Measurements from ENCODE around the gene PPP1R12B. TPM values are rescaled to one million over a fixed set of nuclear protein-coding genes. Genes with fewer than 3 reads are reported as not detected.

PPP1R12B gene, protein sequence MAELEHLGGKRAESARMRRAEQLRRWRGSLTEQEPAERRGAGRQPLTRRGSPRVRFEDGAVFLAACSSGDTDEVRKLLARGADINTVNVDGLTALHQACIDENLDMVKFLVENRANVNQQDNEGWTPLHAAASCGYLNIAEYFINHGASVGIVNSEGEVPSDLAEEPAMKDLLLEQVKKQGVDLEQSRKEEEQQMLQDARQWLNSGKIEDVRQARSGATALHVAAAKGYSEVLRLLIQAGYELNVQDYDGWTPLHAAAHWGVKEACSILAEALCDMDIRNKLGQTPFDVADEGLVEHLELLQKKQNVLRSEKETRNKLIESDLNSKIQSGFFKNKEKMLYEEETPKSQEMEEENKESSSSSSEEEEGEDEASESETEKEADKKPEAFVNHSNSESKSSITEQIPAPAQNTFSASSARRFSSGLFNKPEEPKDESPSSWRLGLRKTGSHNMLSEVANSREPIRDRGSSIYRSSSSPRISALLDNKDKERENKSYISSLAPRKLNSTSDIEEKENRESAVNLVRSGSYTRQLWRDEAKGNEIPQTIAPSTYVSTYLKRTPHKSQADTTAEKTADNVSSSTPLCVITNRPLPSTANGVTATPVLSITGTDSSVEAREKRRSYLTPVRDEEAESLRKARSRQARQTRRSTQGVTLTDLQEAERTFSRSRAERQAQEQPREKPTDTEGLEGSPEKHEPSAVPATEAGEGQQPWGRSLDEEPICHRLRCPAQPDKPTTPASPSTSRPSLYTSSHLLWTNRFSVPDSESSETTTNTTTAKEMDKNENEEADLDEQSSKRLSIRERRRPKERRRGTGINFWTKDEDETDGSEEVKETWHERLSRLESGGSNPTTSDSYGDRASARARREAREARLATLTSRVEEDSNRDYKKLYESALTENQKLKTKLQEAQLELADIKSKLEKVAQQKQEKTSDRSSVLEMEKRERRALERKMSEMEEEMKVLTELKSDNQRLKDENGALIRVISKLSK
- 100 to 1,000 TPM in 3 of 4 donors, 10 to 100 TPM in 1; 68.1 to 153 (median 116) TPM for total RNA-seq

- no peaks in the 10 kb centered on the region for H3K27me3 ChIP-seq
- no peaks in the 10 kb centered on the region for H3K36me3 ChIP-seq
- H3K4me1 ChIP-seq, result peaks cover 0 to 27% (median 5%) of the 10 kb centered on the region in 4 donors
- peak within 1 kb of the TSS; percentile 60 to 96 (median 88) for H3K27ac ChIP-seq
- WGBS, 2 donors, result 1% methylated on average over 38 to 52 of the region's 60 CpGs
- TF ChIP-seq, protein P1, sequence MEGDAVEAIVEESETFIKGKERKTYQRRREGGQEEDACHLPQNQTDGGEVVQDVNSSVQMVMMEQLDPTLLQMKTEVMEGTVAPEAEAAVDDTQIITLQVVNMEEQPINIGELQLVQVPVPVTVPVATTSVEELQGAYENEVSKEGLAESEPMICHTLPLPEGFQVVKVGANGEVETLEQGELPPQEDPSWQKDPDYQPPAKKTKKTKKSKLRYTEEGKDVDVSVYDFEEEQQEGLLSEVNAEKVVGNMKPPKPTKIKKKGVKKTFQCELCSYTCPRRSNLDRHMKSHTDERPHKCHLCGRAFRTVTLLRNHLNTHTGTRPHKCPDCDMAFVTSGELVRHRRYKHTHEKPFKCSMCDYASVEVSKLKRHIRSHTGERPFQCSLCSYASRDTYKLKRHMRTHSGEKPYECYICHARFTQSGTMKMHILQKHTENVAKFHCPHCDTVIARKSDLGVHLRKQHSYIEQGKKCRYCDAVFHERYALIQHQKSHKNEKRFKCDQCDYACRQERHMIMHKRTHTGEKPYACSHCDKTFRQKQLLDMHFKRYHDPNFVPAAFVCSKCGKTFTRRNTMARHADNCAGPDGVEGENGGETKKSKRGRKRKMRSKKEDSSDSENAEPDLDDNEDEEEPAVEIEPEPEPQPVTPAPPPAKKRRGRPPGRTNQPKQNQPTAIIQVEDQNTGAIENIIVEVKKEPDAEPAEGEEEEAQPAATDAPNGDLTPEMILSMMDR (IDR thresholded peaks at IDR 0.05), result no peak
- peak in 1 of 2 donors; percentile 62 for TF ChIP-seq POLR2A (IDR thresholded peaks at IDR 0.05)
- TF ChIP-seq EP300 (IDR thresholded peaks at IDR 0.05), result peak; percentile 89 to 93
- H3K4me3 ChIP-seq, result peak within 1 kb of the TSS; percentile 88 to 99 (median 94)
- DNase-seq (ENCODE audit: low spot score in 2 of 2), result peak; percentile 95
- H3K9me3 ChIP-seq, result no peaks in the 10 kb centered on the region
These were observed at the start of gene PPP1R12B for GRCh38 chr1:202348509-202349205. TSS of gene PPP1R12B (plus strand) at chr1:202348699. CDS start at chr1:202348852, 153 bp downstream.

DNA sequence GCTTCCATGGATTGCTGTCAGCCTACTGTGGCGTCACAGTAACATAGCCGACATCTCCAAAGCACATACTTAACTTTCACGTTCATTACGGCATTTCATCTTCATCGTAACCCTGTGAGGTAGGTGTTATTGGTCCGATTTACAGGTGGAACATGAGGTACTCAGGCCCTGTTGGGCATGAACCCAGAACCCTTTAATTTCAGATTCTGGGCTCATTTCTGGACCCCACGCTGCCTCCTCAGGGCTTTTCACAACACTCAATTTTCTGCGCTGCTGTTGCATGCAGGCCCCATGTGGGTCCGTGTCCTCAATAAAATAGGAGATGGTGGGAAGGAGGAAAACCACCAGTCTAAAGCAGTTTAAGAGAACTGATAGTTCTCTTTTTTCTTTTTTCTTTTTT is 46.3 kb upstream of the PPP1R12B start:
- 96 to 97% methylated on average over 9 of the region's 9 CpGs for WGBS, 2 donors
- no peaks in the 10 kb centered on the region for H3K36me3 ChIP-seq
- no peak for DNase-seq (ENCODE audit: low spot score in 2 of 2)
- no peak overlapping the region for H3K4me3 ChIP-seq
- TF ChIP-seq POLR2A (IDR thresholded peaks at IDR 0.05) (no peak), EP300 (IDR thresholded peaks at IDR 0.05) (no peak)
- TF ChIP-seq, protein P1 (IDR thresholded peaks at IDR 0.05), result no peak
- H3K27me3 ChIP-seq, result no peaks in the 10 kb centered on the region
- no peaks in the 10 kb centered on the region for H3K9me3 ChIP-seq
- no peak overlapping the region for H3K27ac ChIP-seq
- H3K4me1 ChIP-seq, result no peaks in the 10 kb centered on the region

DNA sequence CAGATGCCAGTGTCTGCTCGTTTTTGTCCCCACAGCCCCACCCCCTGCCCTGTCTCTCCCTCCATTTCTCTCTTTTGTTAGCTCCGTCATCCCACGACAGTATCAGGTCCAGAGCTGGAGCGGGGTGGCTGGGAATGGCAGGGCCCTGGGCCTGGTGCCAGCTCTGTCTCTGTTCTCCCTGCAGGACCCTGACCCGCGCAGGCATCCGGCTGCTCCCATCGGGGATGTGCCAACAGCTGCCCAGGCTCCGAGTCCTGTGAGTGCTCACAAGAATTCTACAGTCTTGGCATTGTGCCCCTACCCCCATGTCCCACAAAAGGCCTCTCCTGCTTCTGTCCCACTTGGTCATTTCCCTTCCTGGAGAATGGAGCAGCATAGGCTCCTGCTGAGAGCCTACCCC is 44.1 kb upstream of the PPP1R12B start:
- Histone ChIP-seq H3K27ac (no peak overlapping the region), H3K36me3 (no peaks in the 10 kb centered on the region), H3K27me3 (no peaks in the 10 kb centered on the region), H3K4me1 (no peaks in the 10 kb centered on the region), H3K4me3 (no peak overlapping the region), H3K9me3 (no peaks in the 10 kb centered on the region)
- TF ChIP-seq, protein P1 (IDR thresholded peaks at IDR 0.05), result no peak
- TF ChIP-seq EP300 (IDR thresholded peaks at IDR 0.05), result no peak
- TF ChIP-seq POLR2A (IDR thresholded peaks at IDR 0.05), result no peak
- WGBS, 2 donors, result 35 to 36% methylated on average over 9 of the region's 9 CpGs
- no peak for DNase-seq (ENCODE audit: low spot score in 2 of 2)

GRCh38 chr1:202305168-202305567 is 43.3 kb upstream of the PPP1R12B start:
- Histone ChIP-seq H3K9me3 (no peaks in the 10 kb centered on the region), H3K4me1 (no peaks in the 10 kb centered on the region), H3K36me3 (no peaks in the 10 kb centered on the region), H3K4me3 (no peak overlapping the region), H3K27ac (no peak overlapping the region), H3K27me3 (no peaks in the 10 kb centered on the region)
- 69 to 95% methylated on average over 1 of the region's 1 CpG for WGBS, 2 donors
- no peak for DNase-seq (ENCODE audit: low spot score in 2 of 2)
- TF ChIP-seq POLR2A (IDR thresholded peaks at IDR 0.05) (no peak), EP300 (IDR thresholded peaks at IDR 0.05) (no peak)
- TF ChIP-seq, protein P1 (IDR thresholded peaks at IDR 0.05), result no peak
